ENCODE results near the gene MYPN. TPM values are rescaled to one million over a fixed set of nuclear protein-coding genes. Genes with fewer than 3 reads are reported as not detected.

MYPN gene
- total RNA-seq, 1 experiment from 2014 or later, result not detected

DNA sequence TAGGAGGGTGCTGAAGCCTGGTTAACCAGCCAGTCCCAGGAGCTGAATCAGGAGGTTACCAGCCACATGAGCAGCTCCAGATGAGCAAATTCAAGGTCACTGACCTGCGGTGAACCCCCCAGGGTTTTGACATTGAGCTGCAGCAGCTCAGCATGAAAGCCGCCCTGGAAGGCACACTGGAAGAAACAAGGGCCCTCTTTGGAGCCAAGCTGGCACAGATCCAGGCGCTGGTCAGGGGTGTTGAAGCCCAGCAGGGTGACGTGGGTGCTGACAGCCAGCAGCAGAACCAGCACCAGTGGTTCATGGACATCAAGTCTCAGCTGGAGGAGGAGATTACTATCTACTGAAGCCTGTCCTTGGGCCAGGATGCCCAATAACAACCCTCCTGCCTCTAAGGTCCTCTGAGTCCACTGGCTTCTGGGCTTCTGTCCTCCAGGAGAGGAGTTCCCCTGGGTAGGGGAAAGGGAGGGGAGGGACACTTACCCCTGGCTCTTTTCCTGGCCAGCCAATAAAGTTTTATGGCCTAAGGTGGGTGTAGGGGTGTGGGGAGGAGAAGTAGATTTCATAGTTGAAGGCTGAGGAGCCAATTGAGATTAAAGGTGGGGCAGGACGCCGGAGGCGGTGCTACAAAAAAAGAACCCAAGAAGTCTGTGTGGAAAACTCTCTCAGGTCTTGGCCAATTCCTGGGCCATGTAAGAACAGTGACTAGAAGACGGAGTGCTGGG lies 152.0 kb downstream of the MYPN start:
- Histone ChIP-seq H4K91ac (ENCODE audit: insufficient read length, low read depth, low read length) (no peak overlapping the region), H3K4me1 (ENCODE audit: insufficient read depth, low read length) (no peaks in the 10 kb centered on the region), H2BK15ac (ENCODE audit: low read depth, low read length) (no peak overlapping the region), H4K20me1 (ENCODE audit: control insufficient read depth, insufficient read depth, insufficient read length) (no peaks in the 10 kb centered on the region), H3K18ac (ENCODE audit: insufficient read length, low read depth, low read length) (no peak overlapping the region), H3K4ac (ENCODE audit: low read depth, low read length) (no peak overlapping the region), H3K23ac (ENCODE audit: insufficient read length, low read depth, low read length) (no peak overlapping the region), H3T11ph (ENCODE audit: low read length) (no peak overlapping the region), H3K79me1 (ENCODE audit: insufficient read depth, low read depth, low read length, poor library complexity, severe bottlenecking) (no peaks in the 10 kb centered on the region), H2BK120ac (ENCODE audit: low read depth, low read length, poor library complexity, severe bottlenecking) (no peak overlapping the region), H2BK20ac (ENCODE audit: low read depth, low read length, poor library complexity, severe bottlenecking) (no peak overlapping the region), H3K9me3 (ENCODE audit: control insufficient read depth, low read depth, low read length) (no peaks in the 10 kb centered on the region), H2BK5ac (ENCODE audit: insufficient read length, low read length) (no peak overlapping the region), H3K23me2 (ENCODE audit: insufficient read length, low read depth, low read length, poor library complexity, severe bottlenecking) (no peaks in the 10 kb centered on the region), H4K5ac (ENCODE audit: insufficient read length, low read depth, low read length) (no peak overlapping the region), H4K8ac (replicated peaks; ENCODE audit: insufficient read length, low read depth, low read length) (no peak overlapping the region), H3K56ac (ENCODE audit: insufficient read length, low read depth, low read length) (no peak overlapping the region), H3K79me2 (ENCODE audit: insufficient read depth, low read length) (no peaks in the 10 kb centered on the region), H2BK12ac (ENCODE audit: insufficient read length, low read depth, low read length) (no peak overlapping the region), H2AFZ (ENCODE audit: low read length) (no peak overlapping the region), H3K27me3 (ENCODE audit: insufficient read depth, low read length) (no peaks in the 10 kb centered on the region), H3K4me2 (ENCODE audit: insufficient read depth, insufficient read length, low read length) (no peak overlapping the region), H3K14ac (ENCODE audit: insufficient read depth, low read length) (no peak overlapping the region), H3K27ac (ENCODE audit: insufficient read length, low read depth, low read length) (no peak overlapping the region), H3K9ac (ENCODE audit: extremely low read depth, insufficient read length, low read length) (no peak overlapping the region), H2AK5ac (ENCODE audit: insufficient read length, low read length) (no peak overlapping the region)
- Mint-ChIP-seq H3K27me3 (ENCODE audit: low read depth) (peaks cover 5% of the 10 kb centered on the region), H3K4me3 (no peak overlapping the region), H3K36me3 (ENCODE audit: insufficient read depth in 1 of 3, low read depth in 3 of 3) (peaks cover 0 to 5% (median 4%) of the 10 kb centered on the region in 3 experiments; a peak in 3 of 7 replicates), H3K9me3 (peaks cover 9 to 10% of the 10 kb centered on the region in 2 experiments; a peak in 4 of 5 replicates), H3K27ac (no peak overlapping the region), H3K4me1 (no peaks in the 10 kb centered on the region)
- DNase-seq, result no peak
- TF ChIP-seq, protein P1, sequence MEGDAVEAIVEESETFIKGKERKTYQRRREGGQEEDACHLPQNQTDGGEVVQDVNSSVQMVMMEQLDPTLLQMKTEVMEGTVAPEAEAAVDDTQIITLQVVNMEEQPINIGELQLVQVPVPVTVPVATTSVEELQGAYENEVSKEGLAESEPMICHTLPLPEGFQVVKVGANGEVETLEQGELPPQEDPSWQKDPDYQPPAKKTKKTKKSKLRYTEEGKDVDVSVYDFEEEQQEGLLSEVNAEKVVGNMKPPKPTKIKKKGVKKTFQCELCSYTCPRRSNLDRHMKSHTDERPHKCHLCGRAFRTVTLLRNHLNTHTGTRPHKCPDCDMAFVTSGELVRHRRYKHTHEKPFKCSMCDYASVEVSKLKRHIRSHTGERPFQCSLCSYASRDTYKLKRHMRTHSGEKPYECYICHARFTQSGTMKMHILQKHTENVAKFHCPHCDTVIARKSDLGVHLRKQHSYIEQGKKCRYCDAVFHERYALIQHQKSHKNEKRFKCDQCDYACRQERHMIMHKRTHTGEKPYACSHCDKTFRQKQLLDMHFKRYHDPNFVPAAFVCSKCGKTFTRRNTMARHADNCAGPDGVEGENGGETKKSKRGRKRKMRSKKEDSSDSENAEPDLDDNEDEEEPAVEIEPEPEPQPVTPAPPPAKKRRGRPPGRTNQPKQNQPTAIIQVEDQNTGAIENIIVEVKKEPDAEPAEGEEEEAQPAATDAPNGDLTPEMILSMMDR (conservative IDR thresholded peaks at IDR 0.05), result no peak
- WGBS (ENCODE audit: extremely low coverage, insufficient read length, low lambda C conversion rate), result no CpG with 5 or more reads among the region's 8 CpGs

Other genes with a start within 250 kb of the MYPN start
- 76.7 and 83.8 TPM in 2 replicates for gene SIRT1, start 224.8 kb upstream of the MYPN start, total RNA-seq (2021)
- gene HERC4, start 34.2 kb upstream of the MYPN start, total RNA-seq (2021), result 24.5 and 28.3 TPM in 2 replicates
- gene ATOH7, start 122.6 kb downstream of the MYPN start, total RNA-seq (2021), result 0.20 and 0.29 TPM in 2 replicates
- 234 and 244 TPM in 2 replicates for gene HNRNPH3, start 222.6 kb downstream of the MYPN start, total RNA-seq (2021)
- gene PBLD, start 223.4 kb downstream of the MYPN start, total RNA-seq (2021), result 2.4 and 3.5 TPM in 2 replicates

Measured in H9 (cell line).